Activated CD4-positive, alpha-beta T cell treated with anti-CD3 and anti-CD28 coated beads, Interleukin-2, Interleukin-6, amounts not matched to agents 100 ng/mL and 50 ng/mL, durations not matched to agents 16 hours and 8 hours (primary cell): ENCODE results near the gene LBR.
"Not testable (repeated sequence)": the region's sequence is repeated elsewhere in the genome, so short reads cannot be mapped to it uniquely, and the experiment has no call there.

Source experiments
- DNase-seq: peaks from one replicate; pipeline ENCODE4 v3.0.0-alpha.2; 2020

Gene LBR

DNA sequence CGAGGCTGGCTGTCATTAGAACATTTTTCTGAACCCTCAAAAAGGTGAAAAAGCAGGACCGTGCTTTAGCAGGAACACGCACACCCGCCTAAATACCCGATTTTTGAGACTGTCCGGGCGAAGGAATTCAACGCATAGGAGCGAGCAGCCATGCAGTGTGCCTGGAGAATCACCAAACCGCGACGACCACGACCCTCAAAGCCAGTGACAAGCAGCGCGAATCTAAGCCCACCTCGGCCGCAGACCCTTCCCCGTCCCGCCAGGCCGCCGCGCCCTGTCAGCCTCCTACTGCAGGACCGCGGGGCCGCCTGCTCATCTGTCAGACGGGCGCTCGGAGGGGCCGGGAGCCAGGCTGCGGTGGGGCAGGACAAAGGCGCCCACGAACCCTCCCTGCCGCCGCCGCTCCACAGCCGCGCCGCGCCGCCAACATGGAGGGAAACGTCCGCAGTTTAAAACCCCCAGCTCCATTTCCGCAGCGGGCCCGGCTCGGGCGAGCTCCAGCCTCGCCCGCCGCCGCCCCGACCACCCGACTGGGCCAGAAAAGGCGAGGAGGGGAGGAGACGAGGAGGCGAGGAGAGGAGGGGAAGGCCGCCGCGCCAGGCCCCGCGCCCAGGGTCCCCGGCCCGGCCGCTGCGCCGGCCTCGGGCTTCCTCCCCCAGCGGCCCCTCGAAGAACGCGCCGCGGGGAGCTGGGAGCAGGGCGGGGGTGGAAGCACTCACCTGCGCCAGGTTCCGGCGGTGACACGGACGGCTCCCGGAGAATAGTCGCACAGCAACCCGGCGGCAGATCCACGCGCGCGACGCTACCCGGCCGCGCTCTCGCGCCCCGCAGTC lies at the start of gene LBR:
TSS of gene LBR (minus strand) at position 804 of the 833 bp plus-strand sequence. CDS start 3,963 bp downstream, outside the sequence.
- DNase-seq: no peak

- no peak for DNase-seq
Measured at GRCh38 chr1:225477296-225477911, 49.6 kb upstream of the LBR start.

- no peak for DNase-seq
Measured at GRCh38 chr1:225476538-225476988, 48.7 kb upstream of the LBR start.

DNA sequence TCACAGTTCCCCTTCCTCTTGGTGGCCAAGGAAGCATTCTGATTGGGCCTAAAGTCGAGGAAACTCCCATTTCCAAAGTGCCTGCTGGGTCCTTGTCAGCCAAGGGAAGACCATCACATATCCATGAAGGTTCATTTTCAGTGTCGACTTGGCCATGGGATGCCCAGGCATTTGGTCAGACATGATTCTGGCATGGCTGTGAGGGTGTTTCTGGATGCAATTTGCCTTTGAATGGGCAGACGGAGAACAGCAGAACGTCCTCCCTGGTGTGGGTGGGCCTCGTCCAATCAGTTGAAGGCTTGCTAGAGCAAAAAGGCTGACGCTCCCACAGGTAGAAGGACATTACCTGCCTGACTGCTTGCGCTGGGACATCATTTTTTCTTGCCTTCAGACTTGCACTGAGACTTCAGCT lies 48.3 kb upstream of the LBR start:
- no peak for DNase-seq

- peak; percentile 72 for DNase-seq
Measured at GRCh38 chr1:225474986-225475820, 47.4 kb upstream of the LBR start.

GRCh38 chr1:225474439-225474985 lies 46.7 kb upstream of the LBR start:
- no peak for DNase-seq

DNA sequence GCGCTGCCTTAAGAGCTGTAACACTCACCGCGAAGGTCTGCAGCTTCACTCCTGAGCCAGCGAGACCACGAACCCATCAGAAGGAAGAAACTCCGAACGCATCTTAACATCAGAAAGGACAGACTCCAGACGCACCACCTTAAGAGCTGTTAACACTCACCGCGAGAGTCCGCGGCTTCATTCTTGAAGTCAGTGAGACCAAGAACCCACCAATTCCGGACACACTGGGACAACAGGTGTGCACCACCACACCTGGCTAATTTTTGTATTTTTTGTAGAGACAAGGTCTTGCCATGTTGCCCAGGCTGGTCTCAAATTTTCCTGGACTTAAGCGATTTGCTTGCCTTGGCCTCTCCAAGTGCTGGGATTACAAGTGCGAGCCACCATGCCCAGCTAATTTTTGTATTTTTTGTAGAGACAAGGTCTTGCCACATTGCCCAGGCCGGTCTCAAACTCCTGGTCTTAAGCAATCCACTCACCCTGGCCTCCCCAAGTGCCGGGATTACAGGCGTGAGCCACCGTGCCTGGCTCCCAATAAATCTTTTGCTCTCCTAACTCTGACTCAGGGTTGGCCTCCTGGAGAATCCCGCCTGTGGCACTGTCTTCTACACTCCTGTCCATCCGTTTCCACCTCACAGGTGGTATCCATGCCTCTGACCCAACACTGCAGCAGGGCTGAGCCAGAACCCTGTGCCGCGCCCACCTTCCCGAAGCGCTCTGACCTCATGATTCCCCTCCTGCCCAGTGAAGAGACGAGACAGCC lies 46.0 kb upstream of the LBR start:
- not testable (repeated sequence) for DNase-seq

DNA sequence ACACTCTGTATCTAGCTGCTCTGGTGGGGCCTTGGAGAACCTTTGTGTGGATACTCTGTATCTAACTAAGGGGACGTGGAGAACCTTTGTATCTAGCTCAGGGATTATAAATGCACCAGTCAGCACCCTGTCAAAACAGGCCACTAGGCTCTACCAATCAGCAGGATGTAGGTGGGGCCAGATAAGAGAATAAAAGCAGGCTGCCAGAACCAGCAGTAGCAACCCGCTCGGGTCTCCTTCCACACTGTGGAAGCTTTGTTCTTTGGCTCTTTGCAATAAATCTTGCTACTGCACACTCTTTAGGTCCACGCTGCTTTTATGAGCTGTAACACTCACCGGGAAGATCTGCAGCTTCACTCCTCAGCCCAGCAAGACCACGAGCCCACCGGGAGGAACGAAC lies 45.4 kb upstream of the LBR start:
- peak; percentile 39 for DNase-seq

DNA sequence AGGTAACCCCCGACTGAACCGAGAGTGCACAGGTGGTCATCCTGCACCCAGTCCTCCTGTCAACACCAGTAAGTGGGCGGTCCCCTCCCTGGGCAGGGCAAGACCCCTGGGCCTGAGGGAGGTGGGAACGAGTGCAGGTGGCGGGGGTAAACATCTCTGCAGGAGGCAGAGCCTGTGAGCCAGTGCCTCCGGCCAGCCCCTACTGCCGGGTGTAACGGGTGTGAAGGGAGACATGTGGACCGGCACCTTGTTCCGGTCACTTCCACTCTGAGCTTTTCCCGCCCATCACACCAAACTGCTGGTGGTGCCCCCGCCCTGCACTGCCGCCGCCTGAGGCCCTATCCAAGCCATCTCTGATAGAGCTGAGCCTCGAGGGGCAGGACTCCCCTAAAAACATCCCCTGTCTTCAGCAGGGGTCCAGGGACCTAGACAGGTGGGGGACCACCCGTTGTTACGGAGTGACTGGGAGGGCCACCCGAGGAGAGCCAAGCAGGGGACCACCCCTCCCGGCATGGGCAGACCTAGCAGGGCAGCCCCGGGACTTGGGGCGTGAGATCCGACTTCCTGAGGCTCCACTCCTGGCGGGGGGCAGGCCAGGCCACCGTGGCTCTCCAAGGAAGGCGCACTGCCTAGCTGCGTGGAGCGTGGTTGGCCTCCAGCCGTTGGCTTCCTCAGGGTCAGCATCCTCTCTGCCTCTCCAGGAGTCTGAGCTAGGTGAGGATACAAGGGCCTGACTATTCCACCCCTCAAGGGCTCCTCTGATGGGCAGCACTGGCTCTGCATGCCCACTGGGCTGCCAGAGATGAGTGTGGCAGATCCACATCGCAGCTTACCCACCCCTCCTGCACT lies 43.8 kb upstream of the LBR start:
- no peak for DNase-seq

- DNase-seq: no peak
Measured at GRCh38 chr1:225471109-225471452, 43.2 kb upstream of the LBR start.

DNA sequence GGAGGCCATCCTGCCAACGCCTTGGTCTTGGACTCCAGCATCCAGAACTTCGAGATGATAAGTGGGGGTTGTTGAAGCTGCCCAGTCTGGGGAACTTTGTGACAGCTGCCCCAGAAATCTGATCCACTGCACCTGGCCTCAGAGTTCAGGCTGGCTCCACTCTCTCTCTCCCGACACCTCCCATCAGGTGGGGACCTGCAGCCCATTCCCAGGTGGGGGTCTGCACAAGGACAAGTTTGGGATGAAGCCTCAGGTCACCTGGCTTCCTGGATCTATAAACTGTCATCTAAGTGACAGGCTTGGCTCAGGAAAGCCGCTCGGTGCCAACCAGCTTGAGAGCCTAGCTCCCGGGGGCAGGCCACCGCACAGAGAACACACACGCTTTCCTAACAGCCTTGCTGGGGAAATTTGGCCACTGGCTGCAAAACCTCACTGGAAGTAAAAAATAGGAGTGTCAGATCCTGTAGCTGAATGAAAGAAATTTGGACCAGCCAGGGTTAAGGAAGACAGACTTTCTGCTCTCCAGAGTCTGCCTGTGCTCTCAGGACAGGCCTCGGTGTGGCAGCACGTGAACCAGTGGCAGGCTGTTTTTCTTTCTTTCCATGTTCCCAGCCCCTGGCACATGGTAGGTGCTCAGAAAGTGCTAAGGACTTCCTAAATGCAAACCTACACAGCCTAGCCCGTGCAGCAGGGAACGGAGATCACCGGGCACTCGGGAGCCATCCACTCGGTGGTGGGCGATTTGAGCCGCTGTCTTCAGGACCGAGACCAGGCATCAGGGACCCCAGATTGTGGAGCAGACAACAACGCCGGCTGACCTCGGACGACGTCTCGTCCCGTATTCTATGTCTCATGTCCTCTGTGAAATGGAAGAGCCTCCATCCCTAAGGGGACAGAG lies 42.6 kb upstream of the LBR start:
- no peak for DNase-seq

- DNase-seq: no peak
Measured at GRCh38 chr1:225469051-225469450, 41.2 kb upstream of the LBR start.

GRCh38 chr1:225468270-225469020 lies 40.6 kb upstream of the LBR start:
- peak; percentile 34 for DNase-seq

- DNase-seq: peak; percentile 91
Measured at GRCh38 chr1:225467193-225468020, 39.6 kb upstream of the LBR start.

DNA sequence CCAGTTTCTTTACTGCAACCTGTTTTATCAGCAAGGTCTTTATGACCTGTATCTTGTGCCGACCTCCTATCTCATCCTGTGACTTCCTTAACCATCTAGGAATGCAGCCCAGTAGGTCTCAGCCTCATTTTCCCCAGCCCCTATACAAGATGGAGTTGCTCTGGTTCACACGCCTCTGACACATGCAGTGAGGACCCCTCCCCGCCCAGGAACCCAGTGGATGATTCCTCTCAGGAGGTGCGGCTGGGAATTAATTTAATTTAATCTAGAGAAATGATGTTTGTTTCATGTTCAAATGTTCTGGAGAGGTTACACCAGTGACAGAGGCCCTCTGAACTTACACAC lies 39.0 kb upstream of the LBR start:
- no peak for DNase-seq

DNA sequence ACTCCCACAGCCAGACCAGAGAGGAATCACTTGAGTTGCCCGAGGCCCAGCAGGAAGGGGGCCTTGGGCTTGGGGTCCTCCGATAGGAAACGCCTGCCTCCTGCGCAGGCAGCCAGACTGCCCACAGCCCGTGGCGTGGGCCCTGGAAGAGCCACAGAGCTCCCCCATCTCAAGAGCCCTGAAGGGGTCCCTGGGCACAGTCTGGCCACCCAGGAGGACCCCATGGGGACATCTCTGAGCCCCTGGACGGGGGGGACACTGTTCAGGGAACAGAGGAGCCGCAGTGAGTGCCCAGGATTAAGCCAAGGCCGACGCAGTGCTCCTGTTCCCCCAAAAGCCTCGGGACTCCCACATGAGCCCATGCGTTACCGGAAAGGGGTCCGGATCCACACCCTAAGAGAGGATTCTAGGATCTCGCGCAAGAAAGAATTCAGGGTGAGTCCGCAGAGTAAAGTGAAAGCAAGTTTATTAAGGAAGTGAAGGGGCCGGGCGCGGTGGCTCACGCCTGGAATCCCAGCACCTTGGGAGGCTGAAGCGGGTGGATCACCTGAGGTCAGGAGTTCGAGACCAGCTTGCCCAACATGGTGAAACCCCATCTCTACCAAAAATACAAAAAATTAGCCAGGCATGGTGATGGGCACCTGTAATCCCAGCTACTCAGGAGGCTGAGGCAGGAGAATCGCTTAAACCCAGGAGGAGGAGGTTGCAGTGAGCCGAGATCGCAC lies 38.1 kb upstream of the LBR start:
- DNase-seq: no peak

DNA sequence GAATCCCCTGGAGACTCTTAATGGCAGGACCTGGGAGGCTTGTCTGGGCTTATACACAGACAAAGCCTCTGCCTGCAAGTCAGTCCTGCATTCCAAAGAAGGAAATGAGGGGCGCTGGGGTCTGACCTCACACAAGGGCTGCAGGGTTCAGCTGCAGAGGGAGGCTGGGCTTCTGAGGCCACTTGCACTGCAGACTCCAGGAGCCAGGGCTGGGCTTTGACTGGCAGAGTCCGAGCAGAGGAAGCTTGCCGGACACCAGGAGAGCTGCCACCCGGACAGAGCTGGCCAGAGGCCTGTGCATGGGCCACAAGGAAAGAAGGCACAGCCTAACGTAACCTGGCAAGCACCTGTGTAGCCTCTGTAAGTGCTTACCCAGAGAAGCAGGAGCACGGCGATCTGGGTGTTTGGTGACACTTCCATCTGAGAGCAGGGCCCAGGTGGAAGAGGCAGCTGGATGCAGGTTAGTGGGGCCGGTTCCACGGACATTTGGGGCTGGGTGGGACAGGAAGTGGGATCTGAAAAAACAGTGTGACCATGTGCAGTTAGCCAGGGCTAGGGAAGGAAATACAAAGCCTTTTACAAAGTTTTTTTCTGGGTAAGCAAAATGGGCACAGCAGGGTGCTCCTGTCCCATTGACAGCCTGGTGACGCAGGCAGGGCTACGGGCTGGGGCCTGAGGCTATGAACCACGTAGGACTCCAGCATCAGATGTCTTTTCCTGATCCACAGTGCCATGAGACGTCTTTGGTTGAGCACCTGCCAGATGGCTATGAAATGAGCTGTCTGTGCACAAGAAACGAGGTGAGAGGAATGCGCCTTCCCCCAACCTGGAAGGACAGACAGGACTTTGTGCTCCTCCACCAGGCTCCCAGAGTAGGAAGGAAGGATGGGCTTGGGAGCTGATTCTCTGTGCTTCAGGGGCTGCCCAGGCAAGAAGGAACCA lies 37.3 kb upstream of the LBR start:
- no peak for DNase-seq
